ENCODE measurements around the gene ODAPH.

- TF ChIP-seq, protein P1, sequence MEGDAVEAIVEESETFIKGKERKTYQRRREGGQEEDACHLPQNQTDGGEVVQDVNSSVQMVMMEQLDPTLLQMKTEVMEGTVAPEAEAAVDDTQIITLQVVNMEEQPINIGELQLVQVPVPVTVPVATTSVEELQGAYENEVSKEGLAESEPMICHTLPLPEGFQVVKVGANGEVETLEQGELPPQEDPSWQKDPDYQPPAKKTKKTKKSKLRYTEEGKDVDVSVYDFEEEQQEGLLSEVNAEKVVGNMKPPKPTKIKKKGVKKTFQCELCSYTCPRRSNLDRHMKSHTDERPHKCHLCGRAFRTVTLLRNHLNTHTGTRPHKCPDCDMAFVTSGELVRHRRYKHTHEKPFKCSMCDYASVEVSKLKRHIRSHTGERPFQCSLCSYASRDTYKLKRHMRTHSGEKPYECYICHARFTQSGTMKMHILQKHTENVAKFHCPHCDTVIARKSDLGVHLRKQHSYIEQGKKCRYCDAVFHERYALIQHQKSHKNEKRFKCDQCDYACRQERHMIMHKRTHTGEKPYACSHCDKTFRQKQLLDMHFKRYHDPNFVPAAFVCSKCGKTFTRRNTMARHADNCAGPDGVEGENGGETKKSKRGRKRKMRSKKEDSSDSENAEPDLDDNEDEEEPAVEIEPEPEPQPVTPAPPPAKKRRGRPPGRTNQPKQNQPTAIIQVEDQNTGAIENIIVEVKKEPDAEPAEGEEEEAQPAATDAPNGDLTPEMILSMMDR (IDR thresholded peaks at IDR 0.05; ENCODE audit: poor library complexity): no peak
- no peak for TF ChIP-seq EZH2 (IDR thresholded peaks at IDR 0.05; ENCODE audit: borderline replicate concordance)
Measured at GRCh38 chr4:75549019-75549418, 6.8 kb upstream of the ODAPH start.

Measured in hepatocyte (in vitro differentiated cells).